Measurements from ENCODE around the gene PAF1.

- TF ChIP-seq POLR2AphosphoS5 (IDR thresholded peaks at IDR 0.05) (no peak), CTCF (IDR thresholded peaks at IDR 0.05 in 8 of 11, conservative IDR thresholded peaks at IDR 0.05 in 3 of 11) (no peak)
Observed at GRCh38 chr19:39360599-39360998, 30.3 kb downstream of the PAF1 start.

All from spleen (tissue), 7 donors.